Stomach (tissue), 4 donors: ENCODE data around the gene SMYD3.

Source experiments
- CTCF ChIP-seq, 7 experiments: fragments of 450-650 bp in 4 of 7; fragments of 200-600 bp in 3 of 7; sonication (generic) in 3 of 7; IDR thresholded peaks; one replicate each; pipeline ENCODE4 v1.5.1; 2016 to 2019; ENCODE audit warnings: antibody characterized with exemption in 7 of 7, control low read depth in 2 of 7, mild to moderate bottlenecking in 1 of 7
- POLR2A ChIP-seq, 4 donors: fragments of 450-650 bp; IDR thresholded peaks; one replicate each; pipeline ENCODE4 v1.6.1; 2016; ENCODE audit warnings: antibody characterized with exemption in 4 of 4, control low read depth in 2 of 4, mild to moderate bottlenecking in 1 of 4, moderate library complexity in 1 of 4

- no peak for TF ChIP-seq CTCF (IDR thresholded peaks at IDR 0.05)
- no peak for TF ChIP-seq POLR2A (IDR thresholded peaks at IDR 0.05)
Measured at GRCh38 chr1:246477634-246478033, 29.4 kb downstream of the SMYD3 start.
